Motor neuron (in vitro differentiated cells): ENCODE results near the gene SCYGR1. TPM values are rescaled to one million over a fixed set of nuclear protein-coding genes. Genes with fewer than 3 reads are reported as not detected.
"Not testable (repeated sequence)": the region's sequence is repeated elsewhere in the genome, so short reads cannot be mapped to it uniquely, and the experiment has no call there.

ENCODE experiments used
- ATAC-seq, 8 experiments: fragments of 200-7000 bp; cut with Tn5 transposase; replicated peaks in 6 of 8; 2 replicates each; pipeline ENCODE4 v1.8.0; 2021; ENCODE audit warnings: mild to moderate bottlenecking in 8 of 8, moderate library complexity in 8 of 8
- H3K27ac ChIP-seq, 2 donors: fragments of 250-450 bp; sonication (Bioruptor Pico); 2 replicates each; pipeline ENCODE4 v1.9.0; 2021; ENCODE audit warnings: antibody characterized with exemption in 2 of 2, mild to moderate bottlenecking in 2 of 2, moderate library complexity in 1 of 2
- H3K4me1 ChIP-seq, 2 donors: fragments of 250-450 bp; sonication (Bioruptor Pico); replicated peaks in 1 of 2; 2 replicates each; pipeline ENCODE4 v1.6.1; 2021; ENCODE audit warnings: antibody characterized with exemption in 2 of 2, mild to moderate bottlenecking in 2 of 2, moderate library complexity in 1 of 2
- H3K4me3 ChIP-seq, 5 donors: fragments of 250-450 bp; sonication (Bioruptor Pico); 2 replicates each; pipeline ENCODE4 v1.9.0; 2021; ENCODE audit warnings: antibody characterized with exemption in 5 of 5, mild to moderate bottlenecking in 5 of 5, moderate library complexity in 4 of 5
- WGBS, 10 experiments: fragments of 450-650 bp; shearing (Covaris generic); methylation state at CpG; one replicate each; pipeline ENCODE4 v1.0.0; 2022; 5-methylcytosine and 5-hydroxymethylcytosine counted together
- in situ Hi-C, 9 experiments: fragments of 400-800 bp; cut with MboI; loops; one replicate each; pipeline ENCODE4 v1.15.0; 2021; ENCODE audit warnings: low sequenced_read_pairs in 9 of 9, low pct_unique_long_range_greater_than_20kb in 2 of 9; ENCODE audit not compliant: unreplicated experiment in 9 of 9
- total RNA-seq, 8 experiments: library from RNA; unstranded; fragments of 300-600 nt; gene quantifications; 2 replicates each; pipeline versions ENCODE4 v1.2.3 to v1.2.4, GENCODE V29; 2022

The SCYGR1 gene, protein sequence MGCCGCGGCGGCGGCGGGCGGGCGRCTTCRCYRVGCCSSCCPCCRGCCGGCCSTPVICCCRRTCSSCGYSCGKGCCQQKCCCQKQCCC
- total RNA-seq: not detected

DNA sequence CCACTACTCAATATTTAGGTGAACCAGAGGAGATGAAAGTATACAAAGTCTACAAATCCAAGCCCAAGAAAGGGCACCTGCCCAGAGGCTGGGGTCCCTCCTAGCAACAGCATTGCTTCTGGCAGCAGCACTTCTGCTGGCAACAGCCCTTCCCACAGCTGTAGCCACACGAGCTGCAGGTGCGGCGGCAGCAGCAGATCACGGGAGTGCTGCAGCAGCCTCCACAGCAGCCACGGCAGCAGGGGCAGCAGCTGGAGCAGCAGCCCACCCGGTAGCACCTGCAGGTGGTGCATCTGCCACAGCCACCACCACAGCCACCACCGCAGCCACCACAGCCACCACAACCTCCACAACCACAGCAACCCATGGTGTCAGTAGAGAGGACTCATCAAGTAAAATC is at the start of gene SCYGR1:
SCYGR1 (minus strand) TSS at position 367 of the 400 bp plus-strand sequence; CDS start at position 367, 0 bp downstream.
- in situ Hi-C loops, ATAC-seq, H3K4me3 ChIP-seq, H3K4me1 ChIP-seq, H3K27ac ChIP-seq: not testable (repeated sequence)
- 100% methylated on average over 1 of the region's 7 CpGs; no CpG with 5 or more reads in 9 of the 10 experiments for WGBS, 10 experiments

DNA sequence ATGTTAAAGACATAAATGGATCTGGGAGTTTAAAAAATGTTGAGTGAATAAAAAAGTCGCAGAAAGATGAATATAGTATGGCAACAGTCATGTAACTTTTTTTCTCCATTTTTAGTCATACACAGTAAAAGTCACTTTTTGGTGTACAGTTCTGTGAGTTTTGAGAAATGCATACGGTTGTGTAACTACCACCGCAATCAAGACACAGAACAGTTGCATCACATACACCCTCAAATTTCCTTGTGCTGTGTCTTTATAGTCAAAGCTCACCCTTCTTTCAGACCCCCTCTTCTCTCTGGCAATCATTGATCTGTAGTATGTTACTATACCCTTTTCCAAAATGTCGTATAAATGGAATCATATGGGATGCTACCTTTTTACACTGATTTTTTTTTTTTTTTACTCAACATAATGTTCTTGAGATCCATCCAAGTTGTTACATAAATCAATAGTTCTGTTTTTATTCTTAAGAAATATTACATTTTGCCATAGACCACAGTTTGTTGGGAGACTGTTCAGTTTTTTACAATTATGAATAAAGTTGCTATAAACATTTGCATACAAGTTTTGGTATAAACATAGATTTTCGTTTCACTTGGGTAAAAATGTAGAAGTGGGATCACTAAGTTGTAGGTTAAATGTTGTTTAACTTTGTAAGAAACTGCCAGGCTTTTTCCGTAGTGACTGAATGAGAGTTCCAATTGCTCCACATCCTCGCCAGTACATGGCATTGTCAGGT is 48.9 kb upstream of the SCYGR1 start:
- in situ Hi-C loops: no loop called here
- ATAC-seq: no peak
- WGBS, 10 experiments: 47 to 93% (median 81%) methylated on average over 3 to 7 of the region's 7 CpGs

DNA sequence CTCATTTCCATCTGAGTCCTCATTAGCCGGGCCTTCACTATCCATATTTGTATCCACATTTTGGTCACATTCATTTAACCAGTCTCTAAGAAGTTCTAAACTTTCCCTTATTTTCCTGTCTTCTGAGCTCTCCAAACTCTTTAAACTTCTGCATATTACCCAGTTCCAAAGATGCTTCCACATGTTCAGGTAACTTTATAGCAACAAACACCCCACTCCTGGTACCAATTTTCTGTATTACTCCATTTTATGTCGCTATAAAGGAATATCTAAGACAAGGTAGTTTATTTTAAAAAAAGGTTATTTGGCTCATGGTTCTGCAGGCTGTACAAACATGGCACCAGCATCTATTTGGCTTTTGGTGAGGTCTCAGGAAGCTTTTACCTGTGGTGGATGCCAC is 45.4 kb upstream of the SCYGR1 start:
- no peak overlapping the region for H3K4me3 ChIP-seq
- H3K4me1 ChIP-seq: no peaks in the 10 kb centered on the region
- in situ Hi-C loops: no loop called here
- WGBS, 10 experiments: 21 to 100% (median 76%) methylated on average over 1 to 2 of the region's 2 CpGs
- no peak for ATAC-seq
- H3K27ac ChIP-seq: no peak overlapping the region

More for the DNA sequence above, 48.9 kb upstream of the SCYGR1 start:
- Histone ChIP-seq H3K27ac (no peak overlapping the region), H3K4me1 (no peaks in the 10 kb centered on the region), H3K4me3 (no peak overlapping the region)

DNA sequence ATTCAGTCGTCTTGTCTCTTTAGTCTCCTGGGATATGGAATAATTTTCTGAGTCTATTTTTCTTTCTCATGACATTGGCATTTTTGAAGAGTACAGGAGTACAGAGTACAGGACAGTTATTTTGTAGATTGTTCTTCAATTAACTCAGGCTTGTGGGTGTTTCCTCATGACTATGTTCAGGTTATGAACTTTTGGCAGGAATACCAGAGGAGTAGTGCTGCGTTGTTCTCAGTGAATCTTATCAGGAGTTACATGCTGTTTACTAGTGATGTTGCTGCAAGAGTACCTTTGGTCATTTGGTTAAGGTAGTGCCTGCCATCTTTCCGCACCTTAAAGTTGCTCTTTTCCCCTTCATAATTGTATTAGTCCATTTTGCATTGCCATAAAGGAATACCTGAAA is 42.9 kb upstream of the SCYGR1 start:
- ATAC-seq: no peak
- Histone ChIP-seq H3K4me3 (no peak overlapping the region), H3K4me1 (no peaks in the 10 kb centered on the region), H3K27ac (no peak overlapping the region)
- 17 to 100% (median 81%) methylated on average over 1 to 3 of the region's 3 CpGs; no CpG with 5 or more reads in 1 of the 10 experiments for WGBS, 10 experiments
- in situ Hi-C loops: no loop called here

DNA sequence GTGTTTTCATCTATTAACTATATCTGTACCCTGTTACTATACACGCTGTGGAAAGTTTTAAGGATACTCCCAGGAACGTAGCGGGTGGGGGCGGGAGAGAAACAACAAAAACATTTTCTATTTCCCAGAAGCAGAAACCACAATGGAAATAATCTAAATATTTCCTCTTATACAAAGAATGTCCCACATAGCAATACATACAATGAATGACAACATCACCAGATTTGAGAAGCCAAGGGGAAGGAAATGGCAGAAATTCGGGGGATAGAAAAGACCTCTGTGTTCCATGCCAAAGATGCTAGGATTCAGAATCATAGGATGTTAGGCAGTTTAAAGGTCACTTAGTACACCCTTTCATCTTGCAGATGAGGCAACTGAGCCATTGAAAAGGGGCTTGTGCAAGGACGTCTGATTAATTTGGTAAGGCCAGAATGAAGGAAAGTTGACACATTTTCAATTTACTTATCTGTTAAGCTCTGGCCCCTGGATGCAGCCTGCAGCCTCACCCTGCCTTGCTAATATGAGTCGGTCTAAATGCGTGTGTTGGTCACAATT is 41.1 kb upstream of the SCYGR1 start:
- no peaks in the 10 kb centered on the region for H3K4me1 ChIP-seq
- H3K4me3 ChIP-seq: no peak overlapping the region
- H3K27ac ChIP-seq: no peak overlapping the region
- in situ Hi-C loops: no loop called here
- WGBS, 10 experiments: 20 to 100% (median 89%) methylated on average over 1 to 8 of the region's 8 CpGs; no CpG with 5 or more reads in 1 of the 10 experiments
- no peak for ATAC-seq

DNA sequence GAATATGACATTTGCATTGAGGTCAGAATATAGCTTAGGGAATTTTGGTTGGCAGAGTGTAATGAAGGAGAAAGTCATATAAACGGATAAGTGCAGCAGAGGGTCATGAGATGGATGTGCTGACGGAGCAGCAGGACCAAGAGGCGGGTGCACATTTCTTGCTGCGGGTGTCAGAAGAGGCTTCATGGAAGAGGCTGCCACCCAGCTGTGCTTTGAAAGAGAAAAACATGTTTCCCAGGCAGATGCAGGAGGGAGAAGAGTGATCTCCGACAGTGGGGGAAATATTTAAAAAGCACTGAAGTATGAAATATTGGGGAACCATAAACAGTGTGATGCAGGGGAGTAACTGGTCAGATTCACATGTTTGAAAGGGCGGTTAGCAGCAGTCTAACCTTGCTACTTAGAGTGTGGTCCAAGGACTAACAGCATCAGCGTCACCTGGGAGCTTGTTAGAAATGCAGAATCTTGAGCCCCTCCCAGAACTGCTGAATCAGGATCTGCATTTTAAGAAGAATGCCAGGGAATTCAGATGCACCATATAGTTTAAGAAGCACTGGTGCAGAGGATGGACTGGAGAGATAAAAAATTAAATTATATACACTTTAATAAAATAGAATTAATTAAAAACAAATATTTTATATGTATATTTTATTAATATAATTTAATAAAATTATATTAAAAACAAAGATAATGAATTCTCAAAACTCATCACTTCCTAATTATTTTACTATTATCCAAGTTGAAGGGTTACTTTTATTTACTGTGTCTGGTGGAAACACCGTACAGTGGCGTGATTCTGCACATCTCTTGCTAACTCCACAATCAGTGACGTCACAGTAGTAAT is 36.1 kb upstream of the SCYGR1 start:
- in situ Hi-C loops: loop anchor here in 6 of 9 experiments (25.0 kb wide), 2 partner anchors 338 to 438 kb away; partner anchors contain the start of gene DAW1 (in 1 of the 6)
- ATAC-seq: peak in 4 of 8 experiments; percentile 32 to 47 (median 35)
- no peaks in the 10 kb centered on the region for H3K4me1 ChIP-seq
- no peak overlapping the region for H3K27ac ChIP-seq
- H3K4me3 ChIP-seq: no peak overlapping the region
- 14 to 97% (median 64%) methylated on average over 1 to 9 of the region's 10 CpGs for WGBS, 10 experiments

DNA sequence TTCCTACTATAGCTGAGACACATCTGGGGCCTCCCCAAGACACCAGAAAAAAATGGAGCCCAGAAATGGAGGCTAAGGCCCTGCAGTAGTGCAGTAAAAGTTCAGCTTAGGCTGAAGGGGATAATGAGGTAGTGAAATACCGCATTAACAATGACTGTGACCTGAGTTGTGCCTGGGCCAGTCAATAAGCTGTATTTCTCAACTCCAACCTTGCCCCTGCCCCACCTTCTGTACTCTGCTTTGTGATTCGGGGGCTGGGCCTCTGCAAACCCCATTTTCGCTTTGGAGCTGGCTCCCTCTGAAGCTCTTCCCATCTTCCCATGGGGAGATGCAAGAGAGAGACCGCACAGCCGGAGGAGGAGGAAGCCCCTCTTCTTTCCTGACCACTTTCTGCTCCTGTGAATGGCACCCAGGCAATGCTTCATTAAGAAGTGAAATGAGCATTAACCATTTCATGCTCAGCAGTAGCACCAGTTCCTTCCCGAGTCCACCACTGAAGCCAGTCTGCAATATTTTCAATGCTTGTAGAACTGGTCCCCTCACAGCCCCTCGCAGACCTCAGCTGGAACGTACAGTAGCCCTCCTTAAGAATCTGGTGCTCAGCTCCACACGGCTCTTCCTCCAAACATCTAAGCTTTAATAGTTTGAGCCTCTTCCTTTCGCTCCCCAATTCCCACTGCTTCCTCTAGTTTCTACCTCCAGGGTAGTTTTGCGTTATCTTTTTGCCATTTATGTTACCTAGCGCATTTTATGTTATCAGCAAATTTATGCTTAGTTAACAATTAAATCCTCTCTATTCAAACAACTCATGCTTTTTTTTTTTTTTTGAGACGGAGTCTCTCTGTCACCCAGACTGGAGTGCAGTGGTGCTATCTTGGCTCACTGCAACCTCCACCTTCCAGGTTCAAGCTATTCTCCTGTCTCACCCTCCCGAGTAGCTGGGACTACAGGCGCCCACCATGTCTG is 32.6 kb upstream of the SCYGR1 start:
- H3K27ac ChIP-seq: no peak overlapping the region
- no peak for ATAC-seq
- no peaks in the 10 kb centered on the region for H3K4me1 ChIP-seq
- no peak overlapping the region for H3K4me3 ChIP-seq
- WGBS, 10 experiments: 50 to 97% (median 84%) methylated on average over 4 to 11 of the region's 15 CpGs
- in situ Hi-C loops: loop anchor here in 6 of 9 experiments (25.0 kb wide), 2 partner anchors 342 to 442 kb away; partner anchors contain the start of gene DAW1 (in 1 of the 6)

DNA sequence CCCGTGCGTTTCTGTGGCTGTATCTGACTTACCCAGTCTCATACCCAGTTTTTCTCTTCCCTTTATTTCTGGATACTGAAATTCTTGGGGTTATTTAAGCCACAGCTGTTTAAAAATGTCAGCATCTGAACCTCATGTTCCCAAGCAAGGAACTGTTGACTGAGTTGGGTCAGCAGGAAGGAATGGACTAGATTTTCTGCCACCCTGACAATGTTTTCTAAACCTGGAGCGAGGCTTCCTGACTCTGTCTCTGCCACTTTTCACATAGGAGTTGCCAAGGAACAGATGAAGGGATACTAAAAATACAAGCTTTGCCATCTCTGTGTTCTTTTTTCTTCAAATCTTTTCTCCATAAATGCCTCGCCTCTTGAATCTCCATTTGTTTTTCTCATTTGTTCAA is 29.0 kb upstream of the SCYGR1 start:
- no peak for ATAC-seq
- Histone ChIP-seq H3K4me3 (no peak overlapping the region), H3K4me1 (no peaks in the 10 kb centered on the region), H3K27ac (no peak overlapping the region)
- WGBS, 10 experiments: 64 to 100% (median 81%) methylated on average over 1 to 4 of the region's 4 CpGs; no CpG with 5 or more reads in 1 of the 10 experiments
- in situ Hi-C loops: loop anchor here in 6 of 9 experiments (25.0 kb wide), 2 partner anchors 346 to 446 kb away; partner anchors contain the start of gene DAW1 (in 1 of the 6)

DNA sequence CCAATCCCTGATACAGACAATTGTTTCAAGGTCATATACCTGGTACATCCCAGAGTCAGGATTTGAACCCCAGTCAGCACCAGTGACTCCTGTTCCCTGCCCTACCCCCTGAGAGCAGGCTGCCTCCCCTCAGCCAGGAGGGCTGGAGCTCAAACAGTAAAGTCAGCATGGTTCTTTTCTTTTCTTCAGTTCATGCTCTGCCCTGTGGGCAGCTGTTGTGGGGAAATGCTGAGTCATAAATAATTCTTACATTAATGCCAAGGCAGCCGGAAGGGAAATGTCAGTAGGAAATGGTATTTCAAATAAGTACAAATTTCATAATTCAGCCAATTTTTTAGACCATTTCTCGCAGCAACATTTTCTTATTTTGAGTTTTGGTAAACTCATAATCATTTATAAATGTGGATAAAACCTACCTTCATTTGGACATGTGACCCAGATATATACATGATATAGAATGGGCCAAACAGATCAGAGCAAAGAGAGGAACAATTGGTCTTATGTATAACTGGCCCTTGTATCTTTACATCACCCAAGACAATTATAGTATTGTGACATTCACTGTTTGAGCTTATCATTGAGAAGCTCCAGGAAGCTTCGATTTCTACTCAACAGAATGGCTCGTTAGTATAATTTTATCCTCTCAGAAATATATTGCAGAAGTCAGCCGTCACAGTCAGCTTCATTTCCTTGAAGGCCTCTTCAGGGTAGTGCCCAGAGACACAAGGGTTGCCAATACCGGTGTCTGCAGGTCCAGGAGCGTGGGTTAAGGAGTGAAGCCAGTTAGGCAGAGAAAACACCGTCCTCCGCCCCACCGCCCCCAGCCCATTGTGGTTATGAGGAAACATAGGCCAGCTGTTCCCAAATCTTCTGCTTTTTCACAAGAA is 28.0 kb upstream of the SCYGR1 start:
- in situ Hi-C loops: loop anchor here in 6 of 9 experiments (25.0 kb wide), 2 partner anchors 347 to 447 kb away; partner anchors contain the start of gene DAW1 (in 1 of the 6)
- ATAC-seq: peak in 6 of 8 experiments; percentile 41 to 90 (median 46)
- Histone ChIP-seq H3K4me3 (no peak overlapping the region), H3K4me1 (no peaks in the 10 kb centered on the region), H3K27ac (no peak overlapping the region)
- 40 to 100% (median 74%) methylated on average over 1 to 10 of the region's 10 CpGs for WGBS, 10 experiments

DNA sequence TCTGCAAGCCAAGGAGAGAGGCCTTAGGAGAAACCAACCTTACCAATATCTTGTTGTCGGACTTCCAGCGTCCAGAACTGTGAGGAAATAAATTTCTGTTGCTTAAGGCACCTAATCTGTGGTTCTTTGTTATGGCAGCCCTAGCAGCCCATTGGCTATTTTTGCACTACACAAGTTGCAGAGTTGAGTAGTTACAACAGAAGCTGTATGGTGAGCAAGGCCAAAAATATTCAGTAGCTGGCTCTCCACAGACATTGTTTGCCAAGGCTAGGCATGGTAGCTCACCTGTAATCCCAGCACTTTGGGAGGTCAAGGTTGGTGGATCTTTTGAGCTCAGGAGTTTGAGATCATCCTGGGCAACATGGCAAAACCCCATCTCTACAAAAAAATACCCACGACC is 27.1 kb upstream of the SCYGR1 start:
- 71 to 100% (median 85%) methylated on average over 1 to 3 of the region's 3 CpGs; no CpG with 5 or more reads in 3 of the 10 experiments for WGBS, 10 experiments
- no peaks in the 10 kb centered on the region for H3K4me1 ChIP-seq
- ATAC-seq: no peak
- no peak overlapping the region for H3K27ac ChIP-seq
- no peak overlapping the region for H3K4me3 ChIP-seq
- in situ Hi-C loops: loop anchor here in 6 of 9 experiments (25.0 kb wide), 2 partner anchors 347 to 447 kb away; partner anchors contain the start of gene DAW1 (in 1 of the 6)

DNA sequence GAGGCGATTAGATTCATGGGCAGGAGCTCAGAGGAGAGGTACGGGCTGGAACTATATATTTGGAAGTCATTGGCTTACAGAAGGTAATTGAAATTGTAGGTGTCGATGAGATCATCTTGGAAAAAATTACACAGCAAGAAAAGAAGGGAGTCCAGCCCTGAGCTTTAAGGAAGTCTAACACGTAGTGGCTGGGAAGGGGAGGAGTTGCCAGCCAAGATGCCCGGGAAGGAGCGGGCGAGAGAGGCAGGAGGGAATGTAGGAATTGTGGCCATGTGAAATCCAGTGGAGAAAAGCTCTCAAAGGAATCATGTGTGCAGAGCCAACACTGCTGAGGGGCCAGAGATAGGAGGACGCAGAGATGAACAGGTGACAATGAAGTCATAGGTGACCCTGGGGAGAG is 25.6 kb upstream of the SCYGR1 start:
- no peak for ATAC-seq
- H3K27ac ChIP-seq: no peak overlapping the region
- in situ Hi-C loops: loop anchor here in 6 of 9 experiments (25.0 kb wide), 2 partner anchors 349 to 449 kb away; partner anchors contain the start of gene DAW1 (in 1 of the 6)
- H3K4me3 ChIP-seq: no peak overlapping the region
- no peaks in the 10 kb centered on the region for H3K4me1 ChIP-seq
- 65 to 90% (median 88%) methylated on average over 1 to 8 of the region's 8 CpGs; no CpG with 5 or more reads in 1 of the 10 experiments for WGBS, 10 experiments
